ENCODE data around the gene KLF4.

KLF4 gene

GRCh38 chr9:107489144-107489673 lies 360 bp downstream of the KLF4 start:
- TF ChIP-seq POLR2AphosphoS5 (IDR thresholded peaks at IDR 0.05; ENCODE audit: low read depth, low read length) (no peak), TAF1 (IDR thresholded peaks at IDR 0.05; ENCODE audit: borderline replicate concordance, insufficient read depth, low read length) (no peak)

- TF ChIP-seq REST (IDR thresholded peaks at IDR 0.05; ENCODE audit: insufficient read depth in 1 of 2, low read depth in 2 of 2, low read length in 2 of 2) (no peak), FOXP2 (optimal IDR thresholded peaks at IDR 0.05; ENCODE audit: borderline replicate concordance, extremely low read depth, extremely low read length, insufficient read depth) (no peak), TAF1 (IDR thresholded peaks at IDR 0.05; ENCODE audit: borderline replicate concordance, insufficient read depth, low read length) (no peak), POLR2AphosphoS5 (IDR thresholded peaks at IDR 0.05; ENCODE audit: low read depth, low read length) (no peak), SIN3A (IDR thresholded peaks at IDR 0.05; ENCODE audit: borderline replicate concordance, insufficient read depth, low read length) (no peak)
These were observed 1.0 kb downstream of the KLF4 start for GRCh38 chr9:107488375-107489143.

GRCh38 chr9:107487521-107488374 lies 1.8 kb downstream of the KLF4 start:
- TF ChIP-seq SIN3A (IDR thresholded peaks at IDR 0.05; ENCODE audit: borderline replicate concordance, insufficient read depth, low read length) (no peak), POLR2AphosphoS5 (IDR thresholded peaks at IDR 0.05; ENCODE audit: low read depth, low read length) (no peak), TAF1 (IDR thresholded peaks at IDR 0.05; ENCODE audit: borderline replicate concordance, insufficient read depth, low read length) (no peak), FOXP2 (optimal IDR thresholded peaks at IDR 0.05; ENCODE audit: borderline replicate concordance, extremely low read depth, extremely low read length, insufficient read depth) (no peak), REST (IDR thresholded peaks at IDR 0.05; ENCODE audit: insufficient read depth in 1 of 2, low read depth in 2 of 2, low read length in 2 of 2) (no peak)

- TF ChIP-seq FOXP2 (optimal IDR thresholded peaks at IDR 0.05; ENCODE audit: borderline replicate concordance, extremely low read depth, extremely low read length, insufficient read depth): no peak
- TF ChIP-seq TAF1 (IDR thresholded peaks at IDR 0.05; ENCODE audit: borderline replicate concordance, insufficient read depth, low read length): no peak
- TF ChIP-seq POLR2AphosphoS5 (IDR thresholded peaks at IDR 0.05; ENCODE audit: low read depth, low read length): no peak
- no peak for TF ChIP-seq SIN3A (IDR thresholded peaks at IDR 0.05; ENCODE audit: borderline replicate concordance, insufficient read depth, low read length)
- no peak for TF ChIP-seq REST (IDR thresholded peaks at IDR 0.05; ENCODE audit: insufficient read depth in 1 of 2, low read depth in 2 of 2, low read length in 2 of 2)
These were observed 2.7 kb downstream of the KLF4 start for GRCh38 chr9:107486674-107487520.

Data from PFSK-1 (cell line).